Ovary (tissue), 3 donors: ENCODE results near the gene ENG.

Source experiments
- POLR2A ChIP-seq: fragments of 450-650 bp; IDR thresholded peaks from one replicate; pipeline ENCODE4 v1.6.1; 2017; ENCODE audit warnings: antibody characterized with exemption, mild to moderate bottlenecking, moderate library complexity
- TF ChIP-seq, protein P1 (sequence below), 3 donors: fragments of 450-650 bp in 2 of 3; fragments of 200-600 bp in 1 of 3; IDR thresholded peaks; one replicate each; pipeline versions ENCODE4 v1.5.1 to v1.8.0; 2016 to 2022; ENCODE audit warnings: antibody characterized with exemption in 3 of 3, mild to moderate bottlenecking in 1 of 3
- donor health status: DM: no; HTN: no; CAD: no.

DNA sequence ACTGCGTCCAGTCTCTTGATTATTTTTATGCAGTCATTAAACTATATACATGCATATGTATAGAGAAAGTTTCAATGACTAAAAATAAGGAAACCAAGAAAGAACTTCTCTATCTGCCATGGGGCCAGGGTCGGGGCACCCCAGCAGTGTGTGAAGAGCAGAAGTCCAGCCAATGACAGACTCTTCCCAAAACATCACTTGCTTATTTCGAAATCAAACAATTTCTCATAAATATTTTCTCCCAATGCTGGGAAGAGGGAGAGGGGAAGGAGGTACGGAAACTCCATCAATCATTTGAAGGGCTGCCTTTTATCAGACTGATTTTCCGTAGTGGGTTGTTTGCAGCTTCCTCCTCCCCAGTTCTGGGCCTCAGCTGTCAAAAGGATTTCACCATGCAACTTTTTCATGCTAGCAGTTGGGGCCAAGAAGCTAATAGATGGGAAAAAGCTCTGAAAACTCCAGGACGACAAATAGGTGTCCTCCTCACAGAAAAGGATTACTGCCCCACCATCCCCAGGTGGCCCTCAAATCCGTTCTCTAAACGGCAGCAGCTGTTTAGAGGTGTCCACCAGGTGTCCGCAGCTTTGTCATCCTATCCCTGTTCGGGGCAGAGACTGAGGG lies 52.4 kb downstream of the ENG start:
- TF ChIP-seq, protein P1, sequence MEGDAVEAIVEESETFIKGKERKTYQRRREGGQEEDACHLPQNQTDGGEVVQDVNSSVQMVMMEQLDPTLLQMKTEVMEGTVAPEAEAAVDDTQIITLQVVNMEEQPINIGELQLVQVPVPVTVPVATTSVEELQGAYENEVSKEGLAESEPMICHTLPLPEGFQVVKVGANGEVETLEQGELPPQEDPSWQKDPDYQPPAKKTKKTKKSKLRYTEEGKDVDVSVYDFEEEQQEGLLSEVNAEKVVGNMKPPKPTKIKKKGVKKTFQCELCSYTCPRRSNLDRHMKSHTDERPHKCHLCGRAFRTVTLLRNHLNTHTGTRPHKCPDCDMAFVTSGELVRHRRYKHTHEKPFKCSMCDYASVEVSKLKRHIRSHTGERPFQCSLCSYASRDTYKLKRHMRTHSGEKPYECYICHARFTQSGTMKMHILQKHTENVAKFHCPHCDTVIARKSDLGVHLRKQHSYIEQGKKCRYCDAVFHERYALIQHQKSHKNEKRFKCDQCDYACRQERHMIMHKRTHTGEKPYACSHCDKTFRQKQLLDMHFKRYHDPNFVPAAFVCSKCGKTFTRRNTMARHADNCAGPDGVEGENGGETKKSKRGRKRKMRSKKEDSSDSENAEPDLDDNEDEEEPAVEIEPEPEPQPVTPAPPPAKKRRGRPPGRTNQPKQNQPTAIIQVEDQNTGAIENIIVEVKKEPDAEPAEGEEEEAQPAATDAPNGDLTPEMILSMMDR (IDR thresholded peaks at IDR 0.05) = peak in 1 of 3 donors; percentile 25
- TF ChIP-seq POLR2A = peak; percentile 52
